Upper lobe of left lung (tissue), 4 donors: ENCODE measurements around the gene CYTH3.

Experiments used
- CTCF ChIP-seq, 6 experiments: fragments of 450-650 bp in 4 of 6; fragments of 200-600 bp in 2 of 6; sonication (generic) in 2 of 6; IDR thresholded peaks; one replicate each; pipeline ENCODE4 v1.5.1; 2016 to 2019; ENCODE audit warnings: antibody characterized with exemption in 6 of 6
- EP300 ChIP-seq, 4 donors: sonication (generic); formaldehyde crosslinking; IDR thresholded peaks; one replicate each; pipeline ENCODE4 v1.5.1; 2017; ENCODE audit warnings: antibody characterized with exemption in 4 of 4, control low read depth in 2 of 4
- POLR2A ChIP-seq, 4 donors: fragments of 450-650 bp; IDR thresholded peaks; one replicate each; pipeline ENCODE4 v1.5.1; 2016 to 2017; ENCODE audit warnings: antibody characterized with exemption in 4 of 4, mild to moderate bottlenecking in 2 of 4
- POLR2AphosphoS5 ChIP-seq, 2 donors: sonication (generic); formaldehyde crosslinking; IDR thresholded peaks; one replicate each; pipeline ENCODE4 v1.5.1; 2017; ENCODE audit warnings: antibody characterized with exemption in 2 of 2

GRCh38 chr7:6148724-6149360, 123.6 kb downstream of the CYTH3 start:
- TF ChIP-seq CTCF (IDR thresholded peaks at IDR 0.05) (no peak), POLR2AphosphoS5 (IDR thresholded peaks at IDR 0.05) (no peak), POLR2A (IDR thresholded peaks at IDR 0.05) (no peak), EP300 (IDR thresholded peaks at IDR 0.05) (no peak)
